Heart right ventricle (tissue), 16 donors: ENCODE results near the gene CX3CL1. TPM values are rescaled to one million over a fixed set of nuclear protein-coding genes. Genes with fewer than 3 reads are reported as not detected.

Experiments used
- ATAC-seq, 8 donors: fragments of 200-7000 bp; cut with Tn5 transposase; one replicate each; pipeline ENCODE4 v1.9.1; 2020; ENCODE audit warnings: mild to moderate bottlenecking in 8 of 8, moderate library complexity in 8 of 8, moderate number of reproducible peaks in 1 of 8
- DNase-seq, 2 donors: peaks; one replicate each; pipeline ENCODE4 v3.0.0-alpha.2; 2020
- H3K27ac ChIP-seq, 10 donors: fragments of 200-600 bp; sonication (generic) in 2 of 10; one replicate each; pipeline versions ENCODE4 v1.5.0 to v1.8.0; 2020 to 2022; ENCODE audit warnings: mild to moderate bottlenecking in 3 of 10
- H3K27me3 ChIP-seq, 7 donors: fragments of 200-600 bp; one replicate each; pipeline ENCODE4 v1.8.0; 2021 to 2022; ENCODE audit warnings: mild to moderate bottlenecking in 2 of 7
- H3K36me3 ChIP-seq, 9 donors: fragments of 200-600 bp; sonication (generic) in 1 of 9; one replicate each; pipeline versions ENCODE4 v1.5.0 to v1.8.0; 2020 to 2022; ENCODE audit warnings: mild to moderate bottlenecking in 2 of 9
- H3K4me1 ChIP-seq, 9 donors: fragments of 200-600 bp; sonication (generic) in 1 of 9; one replicate each; pipeline versions ENCODE4 v1.5.0 to v1.8.0; 2020 to 2022; ENCODE audit warnings: mild to moderate bottlenecking in 4 of 9
- H3K4me3 ChIP-seq, 10 donors: fragments of 200-600 bp; sonication (generic) in 2 of 10; one replicate each; pipeline versions ENCODE4 v1.5.0 to v1.8.0; 2020 to 2022; ENCODE audit warnings: mild to moderate bottlenecking in 7 of 10, moderate library complexity in 2 of 10
- H3K9me3 ChIP-seq, 11 donors: fragments of 200-600 bp in 10 of 11; sonication (generic) in 2 of 11; one replicate each; pipeline versions ENCODE4 v1.5.0 to v1.8.0; 2013 to 2022; ENCODE audit warnings: mild to moderate bottlenecking in 2 of 11, control low read depth in 1 of 11, moderate library complexity in 1 of 11
- CTCF ChIP-seq, 9 donors: fragments of 200-600 bp; sonication (generic) in 2 of 9; IDR thresholded peaks; one replicate each; pipeline versions ENCODE4 v1.5.0 to v1.8.0; 2021 to 2022; ENCODE audit warnings: antibody characterized with exemption in 9 of 9, mild to moderate bottlenecking in 5 of 9, moderate library complexity in 1 of 9
- WGBS, 2 donors: extraction: QIAGEN DNeasy Blood & Tissue Kit; methylation state at CpG; one replicate each; pipeline ENCODE4 v1.1.7; 2013; ENCODE audit warnings: inconsistent platforms in 1 of 2; 5-methylcytosine and 5-hydroxymethylcytosine counted together
- intact Hi-C, 10 donors: fragments of 100-400 bp; cut with DNase I; formaldehyde crosslinking; loops; one replicate each; pipeline versions ENCODE4 v1.11.1 to v1.14.2; 2022
- polyA plus RNA-seq, 2 donors: library from polyadenylated mRNA; stranded (reverse); fragments of 200-250 nt; gene quantifications; one replicate each; pipeline ENCODE4 v1.2.3, GENCODE V29; 2013
- total RNA-seq, 10 donors: library from RNA; stranded (reverse); fragmentation: NEBNext Ultra II Directional in 3 of 10; extraction: Animal tissue kit (Norgen Biotek cat#: 25700) in 3 of 10; gene quantifications; one replicate each; pipeline versions ENCODE4 v1.2.1 to v1.2.4, GENCODE V29; 2021 to 2023
- donor health status: Arrhythmogenic right ventricular cardiomyopathy.
- donor health status: ischemic (EF 13 %, LVEDD 7.1; RV severe dilation, severe dysfunction).
- donor health status: healthy with polysubstance abuse.
- donor health status: DM: no; HTN: yes; CAD: no.
- donor health status: DM: no; HTN: no; CAD: no.
- donor health status: ischemic (EF 25% LVEDD 6.9; RV normal size, moderate dysfunction).
- donor health status: ischemic (EF 25% LVEDD 5.7; RV mildly dilated, moderate dysfunction).
- donor health status: healthy.
- donor health status: DM: yes; HTN: yes; CAD: no.
- donor health status: Ischemic cardiomyopathy.
- donor health status: ischemic (EF 35%, LVEDD 5.7; RV mildly dilated, moderate dysfunction).
- donor health status: nonischemic (EF 11% LVEDD 7.7; RV severe dilation, severe dysfunction).
- donor health status: DM: yes; HTN: yes; CAD: no.
- donor health status: PGD.
- donor health status: ischemic (EF 29% LVEDD 5.4; RV normal size, mild dysfunction).
- donor health status: nonischemic (EF 23%, LVEDD 6.1; RV moderate dilation, normal function).

Gene CX3CL1
- total and polyA plus RNA-seq, 12 donors = 7.8 to 46.3 (median 15.5) TPM

- Histone ChIP-seq H3K9me3 (no peaks in the 10 kb centered on the region), H3K27ac (no peak overlapping the region), H3K36me3 (no peaks in the 10 kb centered on the region), H3K4me1 (peaks cover 3 to 19% (median 14%) of the 10 kb centered on the region in 9 donors), H3K4me3 (no peak overlapping the region), H3K27me3 (no peaks in the 10 kb centered on the region)
- ATAC-seq (no peak), DNase-seq (no peak)
- no peak for TF ChIP-seq CTCF (IDR thresholded peaks at IDR 0.05)
- WGBS, 2 donors = 54 to 82% methylated on average over 3 of the region's 3 CpGs
- intact Hi-C loops = loop anchor here in 1 of 10 donors (5.0 kb wide), 1 partner anchor 88 kb away; no protein-coding TSS in a partner anchor
These were observed 32.8 kb downstream of the CX3CL1 start for GRCh38 chr16:57405097-57405496.

- no peak overlapping the region for H3K27ac ChIP-seq
- 68 to 76% methylated on average over 2 of the region's 2 CpGs for WGBS, 2 donors
- no peak for ATAC-seq
- H3K4me1 ChIP-seq = peaks cover 6 to 28% (median 22%) of the 10 kb centered on the region in 9 donors
- intact Hi-C loops = loop anchor here in 1 of 10 donors (5.0 kb wide), 1 partner anchor 90 kb away; no protein-coding TSS in a partner anchor
- no peaks in the 10 kb centered on the region for H3K27me3 ChIP-seq
- no peak for TF ChIP-seq CTCF (IDR thresholded peaks at IDR 0.05)
- H3K36me3 ChIP-seq = no peaks in the 10 kb centered on the region
- DNase-seq = no peak
- no peaks in the 10 kb centered on the region for H3K9me3 ChIP-seq
- no peak overlapping the region for H3K4me3 ChIP-seq
These were observed 34.6 kb downstream of the CX3CL1 start for GRCh38 chr16:57406881-57407280.

GRCh38 chr16:57407521-57408353, 35.4 kb downstream of the CX3CL1 start:
- H3K9me3 ChIP-seq = no peaks in the 10 kb centered on the region
- no peak for TF ChIP-seq CTCF (IDR thresholded peaks at IDR 0.05)
- intact Hi-C loops = loop anchor here in 1 of 10 donors (5.0 kb wide), 1 partner anchor 90 kb away; no protein-coding TSS in a partner anchor
- H3K36me3 ChIP-seq = no peaks in the 10 kb centered on the region
- H3K27ac ChIP-seq = peak overlapping the region in 1 of 10 donors; percentile 64
- 86 to 95% methylated on average over 5 of the region's 5 CpGs for WGBS, 2 donors
- H3K4me1 ChIP-seq = peaks cover 6 to 28% (median 22%) of the 10 kb centered on the region in 9 donors
- H3K4me3 ChIP-seq = no peak overlapping the region
- DNase-seq = no peak
- H3K27me3 ChIP-seq = no peaks in the 10 kb centered on the region
- ATAC-seq = no peak

GRCh38 chr16:57409065-57409464, 36.8 kb downstream of the CX3CL1 start:
- peak overlapping the region; percentile 8 to 75 (median 63) for H3K27ac ChIP-seq
- no peaks in the 10 kb centered on the region for H3K27me3 ChIP-seq
- DNase-seq (no peak), ATAC-seq (peak in 7 of 8 donors; percentile 34 to 84 (median 72))
- H3K4me1 ChIP-seq = peaks cover 6 to 28% (median 22%) of the 10 kb centered on the region in 9 donors
- intact Hi-C loops = loop anchor here in 1 of 10 donors (5.0 kb wide), 1 partner anchor 92 kb away; no protein-coding TSS in a partner anchor
- 56 to 59% methylated on average over 5 of the region's 5 CpGs for WGBS, 2 donors
- H3K9me3 ChIP-seq = no peaks in the 10 kb centered on the region
- H3K36me3 ChIP-seq = no peaks in the 10 kb centered on the region
- TF ChIP-seq CTCF (IDR thresholded peaks at IDR 0.05) = no peak
- no peak overlapping the region for H3K4me3 ChIP-seq
